ENCODE results near the gene FGD6. TPM values are rescaled to one million over a fixed set of nuclear protein-coding genes. Genes with fewer than 3 reads are reported as not detected.

FGD6 gene
- total and polyA plus RNA-seq, 4 donors = 2.4 to 26.4 (median 9.0) TPM

GRCh38 chr12:95248604-95249360 lies 31.5 kb upstream of the FGD6 start:
- H3K27ac ChIP-seq (ENCODE audit: low read depth in 1 of 2, low read length in 1 of 2) = no peak overlapping the region
- H3K4me1 ChIP-seq (ENCODE audit: control insufficient read depth in 5 of 5, insufficient read depth in 5 of 5, low read length in 5 of 5) = peaks cover 0 to 8% (median 0%) of the 10 kb centered on the region in 5 donors
- no peak overlapping the region for H3K9ac ChIP-seq (ENCODE audit: insufficient read depth in 1 of 2, low read length in 2 of 2)
- WGBS, 2 donors = 87% methylated on average over 8 of the region's 8 CpGs
- ATAC-seq (ENCODE audit: insufficient read depth, low FRiP score) = no peak
- TF ChIP-seq CTCF (IDR thresholded peaks at IDR 0.05; ENCODE audit: control extremely low read depth, extremely low read depth) = no peak
- no peaks in the 10 kb centered on the region for H3K27me3 ChIP-seq (ENCODE audit: control insufficient read depth in 3 of 3, insufficient read depth in 3 of 3, low read length in 2 of 3)
- no peak overlapping the region for H3K4me3 ChIP-seq
- H3K36me3 ChIP-seq (ENCODE audit: control insufficient read depth in 4 of 4, insufficient read depth in 4 of 4, low read length in 4 of 4) = peaks cover 0 to 3% (median 1%) of the 10 kb centered on the region in 4 donors
- H3K9me3 ChIP-seq (ENCODE audit: control insufficient read depth in 4 of 4, insufficient read depth in 3 of 4, low read length in 3 of 4) = no peaks in the 10 kb centered on the region
- DNase-seq = peak in 2 of 3 donors; percentile 61 to 64

- no peak overlapping the region for H3K4me3 ChIP-seq
- H3K9me3 ChIP-seq (ENCODE audit: control insufficient read depth in 4 of 4, insufficient read depth in 3 of 4, low read length in 3 of 4) = no peaks in the 10 kb centered on the region
- H3K27ac ChIP-seq (ENCODE audit: low read depth in 1 of 2, low read length in 1 of 2) = no peak overlapping the region
- H3K27me3 ChIP-seq (ENCODE audit: control insufficient read depth in 3 of 3, insufficient read depth in 3 of 3, low read length in 2 of 3) = no peaks in the 10 kb centered on the region
- no peak for TF ChIP-seq CTCF (IDR thresholded peaks at IDR 0.05; ENCODE audit: control extremely low read depth, extremely low read depth)
- H3K9ac ChIP-seq (ENCODE audit: insufficient read depth in 1 of 2, low read length in 2 of 2) = no peak overlapping the region
- H3K36me3 ChIP-seq (ENCODE audit: control insufficient read depth in 4 of 4, insufficient read depth in 4 of 4, low read length in 4 of 4) = peaks cover 0 to 4% (median 1%) of the 10 kb centered on the region in 4 donors
- DNase-seq = no peak
- H3K4me1 ChIP-seq (ENCODE audit: control insufficient read depth in 5 of 5, insufficient read depth in 5 of 5, low read length in 5 of 5) = peaks cover 0 to 8% (median 0%) of the 10 kb centered on the region in 5 donors
- 87 to 90% methylated on average over 1 of the region's 1 CpG for WGBS, 2 donors
- no peak for ATAC-seq (ENCODE audit: insufficient read depth, low FRiP score)
Observed at GRCh38 chr12:95248095-95248494, 30.8 kb upstream of the FGD6 start.

- H3K4me1 ChIP-seq (ENCODE audit: control insufficient read depth in 5 of 5, insufficient read depth in 5 of 5, low read length in 5 of 5) = peaks cover 0 to 5% (median 0%) of the 10 kb centered on the region in 5 donors
- no peak overlapping the region for H3K27ac ChIP-seq (ENCODE audit: low read depth in 1 of 2, low read length in 1 of 2)
- DNase-seq (no peak), ATAC-seq (ENCODE audit: insufficient read depth, low FRiP score) (no peak)
- no peaks in the 10 kb centered on the region for H3K27me3 ChIP-seq (ENCODE audit: control insufficient read depth in 3 of 3, insufficient read depth in 3 of 3, low read length in 2 of 3)
- 94% methylated on average over 3 of the region's 3 CpGs for WGBS, 2 donors
- no peak overlapping the region for H3K4me3 ChIP-seq
- H3K9me3 ChIP-seq (ENCODE audit: control insufficient read depth in 4 of 4, insufficient read depth in 3 of 4, low read length in 3 of 4) = no peaks in the 10 kb centered on the region
- H3K9ac ChIP-seq (ENCODE audit: insufficient read depth in 1 of 2, low read length in 2 of 2) = no peak overlapping the region
- H3K36me3 ChIP-seq (ENCODE audit: control insufficient read depth in 4 of 4, insufficient read depth in 4 of 4, low read length in 4 of 4) = peaks cover 2 to 4% (median 3%) of the 10 kb centered on the region in 4 donors
- no peak for TF ChIP-seq CTCF (IDR thresholded peaks at IDR 0.05; ENCODE audit: control extremely low read depth, extremely low read depth)
Observed at GRCh38 chr12:95244350-95244749, 27.1 kb upstream of the FGD6 start.
